Esophagus squamous epithelium (tissue), 5 donors: ENCODE measurements around the gene FBXO31. TPM values are rescaled to one million over a fixed set of nuclear protein-coding genes. Genes with fewer than 3 reads are reported as not detected.

ENCODE experiments used
- DNase-seq: peaks from one replicate; lab custom pipeline; 2025; lab: John Stamatoyannopoulos, UW
- H3K27ac ChIP-seq, 4 donors: fragments of 200-600 bp; sonication (generic); one replicate each; pipeline ENCODE4 v1.5.1; 2016 to 2019; ENCODE audit warnings: mild to moderate bottlenecking in 1 of 4
- H3K27me3 ChIP-seq, 4 donors: fragments of 200-600 bp; sonication (generic); 1 replicate in 3 of 4; 2 replicates in 1 of 4; pipeline versions ENCODE4 v1.5.1 to v1.6.0; 2017 to 2021; ENCODE audit warnings: antibody characterized with exemption in 1 of 4
- H3K36me3 ChIP-seq, 3 donors: fragments of 200-600 bp; sonication (generic); one replicate each; pipeline ENCODE4 v1.5.1; 2016 to 2019
- H3K4me1 ChIP-seq, 3 donors: fragments of 200-600 bp; sonication (generic); one replicate each; pipeline ENCODE4 v1.5.1; 2017 to 2019
- H3K4me3 ChIP-seq, 4 donors: fragments of 200-600 bp; sonication (generic); 1 replicate in 3 of 4; 2 replicates in 1 of 4; pipeline ENCODE4 v1.5.1; 2016 to 2019; ENCODE audit warnings: mild to moderate bottlenecking in 2 of 4, moderate library complexity in 1 of 4
- H3K9me3 ChIP-seq, 3 donors: fragments of 200-600 bp; sonication (generic); one replicate each; pipeline ENCODE4 v1.5.1; 2016 to 2019
- CTCF ChIP-seq, 6 experiments: fragments of 450-650 bp in 4 of 6; fragments of 200-600 bp in 2 of 6; sonication (generic) in 2 of 6; IDR thresholded peaks; one replicate each; pipeline ENCODE4 v1.5.1; 2016 to 2019; ENCODE audit warnings: antibody characterized with exemption in 6 of 6, mild to moderate bottlenecking in 4 of 6, moderate library complexity in 4 of 6
- POLR2A ChIP-seq, 4 donors: fragments of 450-650 bp; IDR thresholded peaks; one replicate each; pipeline ENCODE4 v1.6.1; 2017; ENCODE audit warnings: antibody characterized with exemption in 4 of 4, mild to moderate bottlenecking in 4 of 4, moderate library complexity in 3 of 4
- WGBS, 2 donors: methylation state at CpG; one replicate each; pipeline ENCODE4 v1.1.5; 2018; 5-methylcytosine and 5-hydroxymethylcytosine counted together
- intact Hi-C: fragments of 100-400 bp; cut with DNase I; formaldehyde crosslinking; loops from one replicate; pipeline ENCODE4 v1.15.0; 2022
- total RNA-seq, 4 donors: library from RNA; depleted of rRNA; stranded (reverse); fragments of >200 nt; gene quantifications; one replicate each; pipeline ENCODE4 v1.1.0, GENCODE V29; 2016
- donor health status: DM: yes; HTN: yes; CAD: no.

Gene FBXO31
- total RNA-seq, 4 donors from 2014 or later, result 18.3 to 43.7 (median 21.2) TPM

- no peaks in the 10 kb centered on the region for H3K27me3 ChIP-seq
- WGBS, 2 donors, result 86 to 93% methylated on average over 9 of the region's 9 CpGs
- no peak overlapping the region for H3K27ac ChIP-seq
- intact Hi-C loops, result no loop called here
- no peaks in the 10 kb centered on the region for H3K9me3 ChIP-seq
- H3K4me3 ChIP-seq, result no peak overlapping the region
- TF ChIP-seq POLR2A (IDR thresholded peaks at IDR 0.05), result no peak
- TF ChIP-seq CTCF (IDR thresholded peaks at IDR 0.05), result no peak
- peaks cover 14 to 89% (median 29%) of the 10 kb centered on the region in 3 donors for H3K36me3 ChIP-seq
- H3K4me1 ChIP-seq, result peaks cover 0 to 10% (median 6%) of the 10 kb centered on the region in 3 donors
- no peak for DNase-seq
Observed at GRCh38 chr16:87358696-87359095, 24.9 kb downstream of the FBXO31 start.

GRCh38 chr16:87358250-87358649, 25.3 kb downstream of the FBXO31 start:
- Histone ChIP-seq H3K4me3 (no peak overlapping the region), H3K9me3 (no peaks in the 10 kb centered on the region), H3K27me3 (no peaks in the 10 kb centered on the region), H3K27ac (no peak overlapping the region), H3K36me3 (peaks cover 14 to 94% (median 29%) of the 10 kb centered on the region in 3 donors), H3K4me1 (peaks cover 0 to 7% (median 2%) of the 10 kb centered on the region in 3 donors)
- no peak for TF ChIP-seq POLR2A (IDR thresholded peaks at IDR 0.05)
- TF ChIP-seq CTCF (IDR thresholded peaks at IDR 0.05), result no peak
- intact Hi-C loops, result no loop called here
- no peak for DNase-seq
- WGBS, 2 donors, result 88 to 95% methylated on average over 8 to 11 of the region's 17 CpGs

GRCh38 chr16:87356491-87356853, 27.1 kb downstream of the FBXO31 start:
- intact Hi-C loops, result no loop called here
- H3K9me3 ChIP-seq, result no peaks in the 10 kb centered on the region
- WGBS, 2 donors, result 96 to 100% methylated on average over 5 of the region's 8 CpGs
- TF ChIP-seq POLR2A (IDR thresholded peaks at IDR 0.05), result no peak
- TF ChIP-seq CTCF (IDR thresholded peaks at IDR 0.05), result no peak
- no peak for DNase-seq
- H3K27me3 ChIP-seq, result no peaks in the 10 kb centered on the region
- H3K4me3 ChIP-seq, result no peak overlapping the region
- H3K4me1 ChIP-seq, result peaks cover 0 to 5% (median 0%) of the 10 kb centered on the region in 3 donors
- H3K36me3 ChIP-seq, result peaks cover 14 to 89% (median 26%) of the 10 kb centered on the region in 3 donors
- H3K27ac ChIP-seq, result no peak overlapping the region

- TF ChIP-seq POLR2A (IDR thresholded peaks at IDR 0.05), result no peak
- no peak for TF ChIP-seq CTCF (IDR thresholded peaks at IDR 0.05)
- WGBS, 2 donors, result 95 to 99% methylated on average over 8 to 15 of the region's 17 CpGs
- Histone ChIP-seq H3K4me1 (peaks cover 0 to 21% (median 0%) of the 10 kb centered on the region in 3 donors), H3K27me3 (no peaks in the 10 kb centered on the region), H3K36me3 (peaks cover 3 to 72% (median 6%) of the 10 kb centered on the region in 3 donors), H3K27ac (no peak overlapping the region), H3K9me3 (no peaks in the 10 kb centered on the region), H3K4me3 (no peak overlapping the region)
- intact Hi-C loops, result no loop called here
- no peak for DNase-seq
Observed at GRCh38 chr16:87353613-87354012, 30.0 kb downstream of the FBXO31 start.

GRCh38 chr16:87352818-87353217, 30.8 kb downstream of the FBXO31 start:
- intact Hi-C loops, result no loop called here
- Histone ChIP-seq H3K9me3 (no peaks in the 10 kb centered on the region), H3K4me3 (no peak overlapping the region), H3K27ac (no peak overlapping the region), H3K36me3 (peaks cover 0 to 72% (median 0%) of the 10 kb centered on the region in 3 donors), H3K4me1 (peaks cover 0 to 21% (median 0%) of the 10 kb centered on the region in 3 donors), H3K27me3 (no peaks in the 10 kb centered on the region)
- WGBS, 2 donors, result 89% methylated on average over 13 to 14 of the region's 15 CpGs
- no peak for DNase-seq
- TF ChIP-seq CTCF (IDR thresholded peaks at IDR 0.05), result no peak
- no peak for TF ChIP-seq POLR2A (IDR thresholded peaks at IDR 0.05)
